HepG2 (cell line): Measurements from ENCODE around the gene SCNM1.

Experiments used
- MATR3 ChIP-seq: sonication (generic); formaldehyde crosslinking; IDR thresholded peaks from 2 replicates; pipeline ENCODE4 v1.4.0; 2020; ENCODE audit warnings: missing genetic modification reagents
- MYC ChIP-seq: sonication (generic); formaldehyde crosslinking; IDR thresholded peaks from 2 replicates; pipeline ENCODE4 v1.9.0; 2021; ENCODE audit warnings: missing genetic modification reagents, borderline replicate concordance
- RAD51 ChIP-seq: fragments of 450-650 bp; IDR thresholded peaks from 2 replicates; pipeline ENCODE4 v1.6.1; 2016; ENCODE audit warnings: borderline replicate concordance
- ZNF274 ChIP-seq: sonication (generic); formaldehyde crosslinking; IDR thresholded peaks from 2 replicates; pipeline ENCODE4 v1.5.1; 2020; ENCODE audit warnings: mild to moderate bottlenecking, missing genetic modification reagents

DNA sequence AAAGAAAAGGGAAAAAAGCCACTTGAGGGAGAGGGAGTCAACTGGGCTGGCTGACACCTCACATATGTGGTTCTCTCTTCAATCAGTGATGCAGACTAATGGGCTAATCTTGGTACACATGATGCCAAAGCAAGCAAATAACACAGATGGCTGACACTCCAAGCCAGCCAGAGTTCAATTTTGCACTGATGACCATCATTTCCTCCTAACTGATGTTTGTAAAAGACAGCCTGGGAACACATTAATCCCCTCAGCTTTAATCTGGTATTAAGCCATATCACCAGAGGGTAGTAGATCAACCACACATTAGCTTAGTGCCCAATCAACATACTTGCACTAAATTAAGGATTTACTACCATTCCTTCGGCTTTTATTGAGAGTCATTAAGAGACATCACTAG is 21.3 kb downstream of the SCNM1 start:
- TF ChIP-seq MYC (CRISPR knock-in tag) = no peak
- no peak for TF ChIP-seq ZNF274 (CRISPR knock-in tag)
- no peak for TF ChIP-seq MATR3 (CRISPR knock-in tag)
- no peak for TF ChIP-seq RAD51
